AG04450 (cell line): ENCODE measurements around the gene HOXA4. TPM values are rescaled to one million over a fixed set of nuclear protein-coding genes. Genes with fewer than 3 reads are reported as not detected.

ENCODE experiments used
- CTCF ChIA-PET: fragments of 300-600, 350-600 bp; formaldehyde crosslinking; extraction: SDS; loops from one replicate; lab custom pipeline; 2022; ENCODE audit warnings: antibody characterized with exemption, inconsistent platforms; lab: Charles Lee
- POLR2A ChIA-PET: fragments of 350-600 bp; formaldehyde crosslinking; extraction: SDS; loops from one replicate; lab custom pipeline; 2021; ENCODE audit warnings: antibody characterized with exemption, inconsistent platforms; lab: Yijun Ruan, JAX
- DNase-seq: peaks from one replicate; pipeline ENCODE4 v3.0.0-alpha.2; 2011; ENCODE audit warnings: low read depth, low spot score
- H3K27ac ChIP-seq: one replicate; pipeline ENCODE4 v1.5.1; 2012; ENCODE audit warnings: low read depth, low read length, control low read depth
- H3K27me3 ChIP-seq: one replicate; pipeline ENCODE4 v1.6.0; 2012; ENCODE audit warnings: low read length; ENCODE audit not compliant: control insufficient read depth, insufficient read depth
- H3K4me3 ChIP-seq: 2 replicates; pipeline ENCODE4 v1.5.1; 2011; ENCODE audit warnings: mild to moderate bottlenecking, low read depth, low read length, control low read depth
- H3K9me3 ChIP-seq: 2 replicates; pipeline ENCODE4 v1.5.1; 2012; ENCODE audit warnings: low read length; ENCODE audit not compliant: control insufficient read depth, insufficient read depth
- polyA plus RNA-seq: library from polyadenylated mRNA; depleted of rRNA; stranded (reverse); fragments of >200 nt; gene quantifications from 2 replicates; pipeline ENCODE4 v1.2.3, GENCODE V29; 2011
- TF ChIP-seq, protein P1 (sequence below): IDR thresholded peaks from 2 replicates; pipeline ENCODE4 v1.5.1; 2011; ENCODE audit warnings: low read depth, low read length, control low read depth, inconsistent platforms

HOXA4 gene
- polyA plus RNA-seq, 1 experiment, result 5.8 TPM

DNA sequence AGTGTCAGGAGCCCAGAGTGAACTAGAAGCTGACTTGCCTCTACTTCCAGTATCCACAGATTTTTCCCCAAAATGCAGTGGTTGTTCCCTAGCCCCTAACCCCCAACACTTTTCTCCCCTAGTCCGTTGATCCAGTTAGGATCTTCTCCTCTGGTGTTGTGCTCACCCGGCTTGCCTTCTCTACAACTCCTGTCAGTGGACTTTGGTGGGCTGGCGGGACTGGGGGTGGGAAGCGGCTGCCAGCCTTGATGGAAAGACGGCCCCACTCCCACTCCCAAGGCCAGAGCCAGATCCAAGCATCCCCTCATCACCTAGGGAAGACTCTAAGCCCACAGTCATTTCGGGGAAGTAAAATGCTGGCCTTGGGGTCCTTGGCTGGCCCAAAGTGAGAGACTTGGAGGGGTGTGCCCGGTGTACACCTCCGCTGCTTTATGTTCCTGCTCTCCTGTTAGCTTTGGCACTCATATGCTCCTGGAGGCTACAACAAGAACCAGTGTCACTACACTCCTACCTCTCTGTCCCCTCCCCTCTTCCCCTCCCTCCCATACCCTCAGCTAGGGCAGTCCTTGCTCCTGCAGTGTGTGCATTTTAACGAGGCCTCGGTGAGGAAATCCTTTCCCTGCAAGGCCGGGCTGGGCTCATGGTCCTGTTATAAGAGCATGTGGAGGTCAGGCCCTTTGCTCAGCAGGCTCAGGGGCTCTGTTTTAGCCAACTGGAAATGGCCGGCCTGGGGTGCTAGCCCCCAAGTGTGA lies 44.5 kb upstream of the HOXA4 start:
- no peak overlapping the region for H3K4me3 ChIP-seq
- CTCF ChIA-PET, result interaction anchor here (4.2 kb wide), 1 partner anchor 1282 kb away, joined by 17 read pairs; no protein-coding TSS in a partner anchor
- peaks cover 11% of the 10 kb centered on the region; the same call in 1 of the 2 replicates for H3K9me3 ChIP-seq
- DNase-seq, result no peak
- no peak overlapping the region for H3K27ac ChIP-seq
- TF ChIP-seq, protein P1, sequence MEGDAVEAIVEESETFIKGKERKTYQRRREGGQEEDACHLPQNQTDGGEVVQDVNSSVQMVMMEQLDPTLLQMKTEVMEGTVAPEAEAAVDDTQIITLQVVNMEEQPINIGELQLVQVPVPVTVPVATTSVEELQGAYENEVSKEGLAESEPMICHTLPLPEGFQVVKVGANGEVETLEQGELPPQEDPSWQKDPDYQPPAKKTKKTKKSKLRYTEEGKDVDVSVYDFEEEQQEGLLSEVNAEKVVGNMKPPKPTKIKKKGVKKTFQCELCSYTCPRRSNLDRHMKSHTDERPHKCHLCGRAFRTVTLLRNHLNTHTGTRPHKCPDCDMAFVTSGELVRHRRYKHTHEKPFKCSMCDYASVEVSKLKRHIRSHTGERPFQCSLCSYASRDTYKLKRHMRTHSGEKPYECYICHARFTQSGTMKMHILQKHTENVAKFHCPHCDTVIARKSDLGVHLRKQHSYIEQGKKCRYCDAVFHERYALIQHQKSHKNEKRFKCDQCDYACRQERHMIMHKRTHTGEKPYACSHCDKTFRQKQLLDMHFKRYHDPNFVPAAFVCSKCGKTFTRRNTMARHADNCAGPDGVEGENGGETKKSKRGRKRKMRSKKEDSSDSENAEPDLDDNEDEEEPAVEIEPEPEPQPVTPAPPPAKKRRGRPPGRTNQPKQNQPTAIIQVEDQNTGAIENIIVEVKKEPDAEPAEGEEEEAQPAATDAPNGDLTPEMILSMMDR, result no peak
- H3K27me3 ChIP-seq, result peaks cover 89% of the 10 kb centered on the region
- POLR2A ChIA-PET, result no interaction called here

DNA sequence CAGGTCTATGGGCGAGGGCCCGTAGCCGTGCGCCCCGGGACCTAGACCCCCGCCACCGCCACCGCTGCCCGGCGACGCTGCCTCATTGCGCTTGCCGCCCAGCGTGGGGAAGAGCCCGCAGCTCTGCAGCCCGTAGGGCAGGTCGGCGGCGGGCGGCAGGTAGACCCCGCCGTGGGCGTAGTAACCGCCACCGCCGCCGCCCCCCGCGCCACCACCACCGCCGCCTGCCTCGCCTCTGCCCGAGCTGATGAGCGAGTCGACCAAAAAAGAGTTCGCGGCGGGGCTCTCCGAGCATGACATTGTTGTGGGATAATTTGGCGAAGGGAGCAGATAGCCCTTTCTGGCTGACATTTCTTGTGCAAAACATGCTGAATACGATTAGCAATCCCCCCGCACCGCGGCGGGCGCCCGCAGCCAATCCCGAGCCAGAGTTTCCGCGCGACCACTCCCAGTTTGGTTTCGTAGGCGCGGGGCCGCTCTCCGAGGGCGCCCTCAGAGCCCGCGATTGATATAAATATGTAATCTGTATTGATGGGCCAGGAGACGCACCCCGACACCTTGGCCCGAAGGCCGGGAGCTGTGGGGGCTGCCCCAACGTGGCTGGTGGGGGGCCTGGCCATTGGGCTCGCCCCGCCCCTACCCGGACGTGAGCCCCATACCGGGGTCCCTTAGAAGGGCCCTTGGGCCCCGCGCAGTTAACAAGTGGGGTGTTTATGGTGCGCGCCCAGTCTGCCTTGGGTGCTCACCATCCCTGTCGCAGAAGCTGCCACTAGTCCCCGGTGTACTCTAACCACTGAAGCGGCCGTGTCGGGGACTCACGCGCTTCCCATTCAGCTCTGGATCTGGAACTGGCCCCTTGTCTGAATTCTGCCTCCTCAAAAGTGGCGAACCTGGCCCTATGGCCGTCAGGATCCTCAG lies 43.7 kb upstream of the HOXA4 start, which contains the start of gene HOXA10:
HOXA10 (minus strand) TSS at position 365 of the 918 bp plus-strand sequence; CDS start at position 351, 14 bp downstream.
- Histone ChIP-seq H3K27ac (no peak within 1 kb of the TSS), H3K4me3 (peak within 1 kb of the TSS; percentile 25), H3K9me3 (peaks cover 11% of the 10 kb centered on the region; the same call in 1 of the 2 replicates), H3K27me3 (peaks cover 88% of the 10 kb centered on the region)
- no peak for DNase-seq
- ChIA-PET POLR2A (no interaction called here), CTCF (interaction anchor here (0.6 to 4.2 kb wide), 3 partner anchors 13 to 1281 kb away, joined by 3 to 17 read pairs (median 3); no protein-coding TSS in a partner anchor)
- TF ChIP-seq, protein P1, result no peak

DNA sequence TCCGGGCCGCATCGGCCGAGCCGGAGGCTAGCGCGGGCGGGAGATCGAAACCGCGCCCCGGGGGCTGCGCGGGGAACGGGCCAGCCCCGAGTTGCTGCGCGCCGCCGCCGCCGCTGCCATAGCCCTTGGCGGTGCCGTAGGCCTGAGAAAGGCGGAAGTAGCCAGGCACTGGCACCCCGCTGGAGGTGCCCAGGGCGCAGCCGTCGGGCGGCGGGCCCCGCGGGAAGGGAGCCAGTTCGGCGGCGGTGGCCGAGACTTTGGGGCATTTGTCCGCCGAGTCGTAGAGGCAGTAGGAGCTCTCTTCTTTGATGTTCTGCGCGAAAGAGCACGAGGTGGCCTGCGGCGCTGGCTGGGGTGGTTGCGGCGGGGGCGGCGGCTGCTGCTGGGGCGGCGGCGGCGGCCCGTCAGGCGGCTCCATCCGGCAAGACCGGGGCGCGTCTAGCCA lies 43.0 kb upstream of the HOXA4 start:
- Histone ChIP-seq H3K9me3 (peaks cover 16% of the 10 kb centered on the region; the same call in 1 of the 2 replicates), H3K27ac (no peak overlapping the region), H3K27me3 (peaks cover 89% of the 10 kb centered on the region), H3K4me3 (peak overlapping the region; percentile 25; the same call in 1 of the 2 replicates)
- DNase-seq, result no peak
- TF ChIP-seq, protein P1, result no peak
- ChIA-PET POLR2A (no interaction called here), CTCF (interaction anchor here (1.0 to 1.3 kb wide), 2 partner anchors 11 to 1280 kb away, joined by 3 to 5 read pairs; no protein-coding TSS in a partner anchor)

DNA sequence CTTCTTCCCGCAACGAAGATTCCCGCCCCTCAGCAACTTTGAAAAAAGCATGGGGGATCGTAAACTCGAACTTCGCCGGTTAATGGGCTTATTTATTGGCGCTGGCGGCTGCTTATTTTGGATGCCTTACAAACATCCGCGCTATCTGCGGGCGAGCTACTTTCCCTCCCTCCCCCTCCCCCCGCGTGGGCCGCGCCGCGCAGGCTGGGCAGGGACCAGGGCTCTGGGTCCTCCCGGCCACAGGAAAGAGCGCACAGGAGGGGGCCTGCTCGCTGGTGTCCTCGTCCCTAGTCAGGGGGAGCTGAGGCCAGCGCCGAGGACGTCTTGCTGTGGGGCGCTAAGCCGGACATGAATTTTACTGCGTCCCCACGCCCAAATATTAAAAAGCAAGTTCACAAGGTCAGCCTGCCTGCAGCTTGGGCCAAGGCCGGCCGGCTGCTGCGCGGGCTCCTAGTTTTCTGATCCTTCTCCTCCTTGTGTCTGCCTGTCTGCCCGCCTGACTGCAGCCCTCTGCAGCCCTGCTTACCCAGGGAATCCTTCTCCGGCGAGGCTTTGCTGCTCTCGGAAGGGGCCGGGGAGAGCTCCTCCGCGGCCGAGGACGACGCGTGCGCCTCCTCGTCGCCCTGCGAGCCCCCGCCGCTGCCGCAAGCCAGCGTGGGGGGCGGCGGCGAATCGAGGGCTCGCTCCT lies 42.4 kb upstream of the HOXA4 start:
- H3K27me3 ChIP-seq, result peaks cover 91% of the 10 kb centered on the region
- ChIA-PET POLR2A (no interaction called here), CTCF (interaction anchor here (0.6 to 1.3 kb wide), 3 partner anchors 10 to 1280 kb away, joined by 3 to 5 read pairs (median 3); no protein-coding TSS in a partner anchor)
- DNase-seq, result no peak
- H3K4me3 ChIP-seq, result peak overlapping the region; percentile 25
- H3K27ac ChIP-seq, result no peak overlapping the region
- peaks cover 20% of the 10 kb centered on the region; the same call in 1 of the 2 replicates for H3K9me3 ChIP-seq
- TF ChIP-seq, protein P1, result no peak
